Nephron (organoid): ENCODE measurements around the gene MYO18B.

ENCODE experiments used
- H3K27ac Mint-ChIP-seq, 3 experiments: 2 replicates each; pipeline ENCODE4 v1.8.0; 2020; ENCODE audit warnings: mixed read lengths in 3 of 3, mild to moderate bottlenecking in 2 of 3, moderate library complexity in 1 of 3
- H3K27me3 Mint-ChIP-seq: 2 replicates; pipeline ENCODE4 v1.8.0; 2021; ENCODE audit warnings: low read depth, mild to moderate bottlenecking, moderate library complexity, mixed read lengths
- H3K36me3 Mint-ChIP-seq: 2 replicates; pipeline ENCODE4 v1.8.0; 2020; ENCODE audit warnings: low read depth, mixed read lengths
- H3K4me1 Mint-ChIP-seq: 2 replicates; pipeline ENCODE4 v1.8.0; 2020; ENCODE audit warnings: mixed read lengths
- H3K4me3 Mint-ChIP-seq, 3 experiments: 2 replicates each; pipeline ENCODE4 v1.8.0; 2020; ENCODE audit warnings: mild to moderate bottlenecking in 3 of 3, mixed read lengths in 3 of 3, moderate library complexity in 2 of 3
- H3K9me3 Mint-ChIP-seq: 2 replicates; pipeline ENCODE4 v1.8.0; 2020; ENCODE audit warnings: mixed read lengths
- CTCF ChIP-seq, 3 experiments: fragments of 200-600 bp; sonication (generic); IDR thresholded peaks; one replicate each; pipeline ENCODE4 v1.5.0; 2021; ENCODE audit warnings: antibody characterized with exemption in 3 of 3; ENCODE audit not compliant: unreplicated experiment in 3 of 3

MYO18B gene

GRCh38 chr22:25888399-25889054 is 146.5 kb downstream of the MYO18B start:
- H3K4me1 Mint-ChIP-seq: no peaks in the 10 kb centered on the region
- peaks cover 49% of the 10 kb centered on the region for H3K27me3 Mint-ChIP-seq
- no peak overlapping the region for H3K4me3 Mint-ChIP-seq
- no peaks in the 10 kb centered on the region for H3K9me3 Mint-ChIP-seq
- no peak for TF ChIP-seq CTCF (IDR thresholded peaks at IDR 0.05; ENCODE audit: unreplicated experiment in 3 of 3)
- no peaks in the 10 kb centered on the region for H3K36me3 Mint-ChIP-seq
- no peak overlapping the region for H3K27ac Mint-ChIP-seq

DNA sequence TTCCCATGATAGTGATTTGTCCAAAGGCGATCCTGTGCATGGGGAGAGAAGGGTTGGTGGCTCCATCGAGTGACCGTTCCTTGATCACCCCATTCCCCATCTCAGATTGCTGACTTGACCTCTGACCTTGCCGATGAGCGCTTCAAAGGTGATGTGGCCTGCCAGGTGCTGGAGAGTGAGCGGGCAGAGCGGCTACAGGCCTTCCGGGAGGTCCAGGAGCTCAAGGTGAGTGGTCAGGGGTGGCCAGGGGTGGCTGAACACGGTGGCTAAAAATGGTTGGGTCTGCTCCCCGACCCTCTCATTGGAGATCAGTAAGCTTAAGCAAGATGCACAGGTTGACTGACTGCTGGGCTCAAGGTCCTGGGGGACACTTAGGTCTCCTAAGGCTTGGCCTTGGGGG is 148.7 kb downstream of the MYO18B start:
- no peak for TF ChIP-seq CTCF (IDR thresholded peaks at IDR 0.05; ENCODE audit: unreplicated experiment in 3 of 3)
- Mint-ChIP-seq H3K27me3 (peaks cover 57% of the 10 kb centered on the region), H3K4me3 (no peak overlapping the region), H3K9me3 (no peaks in the 10 kb centered on the region), H3K4me1 (no peaks in the 10 kb centered on the region), H3K27ac (no peak overlapping the region), H3K36me3 (no peaks in the 10 kb centered on the region)

- Mint-ChIP-seq H3K4me3 (no peak overlapping the region), H3K4me1 (no peaks in the 10 kb centered on the region), H3K27me3 (peaks cover 50% of the 10 kb centered on the region), H3K36me3 (no peaks in the 10 kb centered on the region), H3K9me3 (no peaks in the 10 kb centered on the region), H3K27ac (no peak overlapping the region)
- TF ChIP-seq CTCF (IDR thresholded peaks at IDR 0.05; ENCODE audit: unreplicated experiment in 3 of 3): no peak
Observed at GRCh38 chr22:25892678-25893077, 150.7 kb downstream of the MYO18B start.

DNA sequence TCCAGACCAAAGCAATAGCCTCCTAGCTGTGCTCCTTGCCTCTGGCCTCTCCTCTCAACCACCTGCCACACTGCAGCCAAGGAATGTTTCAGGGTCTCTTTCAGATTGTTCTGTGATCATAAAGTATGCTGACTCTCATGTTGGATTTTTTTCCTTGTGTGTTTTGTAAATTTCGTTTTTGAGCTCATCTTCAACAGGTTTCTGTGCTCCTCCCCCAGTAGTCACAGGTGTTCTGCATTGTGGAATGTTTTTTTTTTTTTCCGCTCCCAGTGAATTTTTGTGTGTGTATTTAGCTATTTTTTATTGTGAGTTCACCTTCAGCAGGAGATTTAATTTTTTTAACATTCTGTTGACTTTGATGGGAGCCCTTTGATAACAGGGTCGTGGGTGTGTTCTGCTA is 153.7 kb downstream of the MYO18B start:
- Mint-ChIP-seq H3K27me3 (peaks cover 30% of the 10 kb centered on the region), H3K9me3 (no peaks in the 10 kb centered on the region), H3K4me3 (no peak overlapping the region), H3K36me3 (no peaks in the 10 kb centered on the region), H3K4me1 (no peaks in the 10 kb centered on the region), H3K27ac (no peak overlapping the region)
- TF ChIP-seq CTCF (IDR thresholded peaks at IDR 0.05; ENCODE audit: unreplicated experiment in 3 of 3): no peak

DNA sequence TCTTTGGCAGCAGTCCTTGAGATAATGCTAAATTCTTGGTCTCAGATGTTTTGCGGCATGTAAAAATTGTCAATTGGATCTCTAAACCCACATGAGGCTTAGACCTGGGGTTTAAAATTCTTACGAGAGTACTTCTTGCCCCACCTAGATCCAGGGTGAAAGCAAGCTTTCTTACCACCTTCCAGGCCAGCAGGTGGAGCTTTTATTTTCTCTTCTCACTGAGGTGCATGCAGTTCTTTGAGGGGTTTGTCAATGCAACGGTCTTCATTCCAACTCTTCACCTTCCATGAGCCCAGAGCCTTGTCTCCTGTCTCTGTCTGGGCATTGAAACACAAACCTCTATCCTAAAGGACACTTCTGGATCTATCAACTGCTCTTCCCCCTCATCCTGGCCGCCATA is 154.1 kb downstream of the MYO18B start:
- H3K9me3 Mint-ChIP-seq: no peaks in the 10 kb centered on the region
- H3K4me3 Mint-ChIP-seq: no peak overlapping the region
- no peak for TF ChIP-seq CTCF (IDR thresholded peaks at IDR 0.05; ENCODE audit: unreplicated experiment in 3 of 3)
- peaks cover 30% of the 10 kb centered on the region for H3K27me3 Mint-ChIP-seq
- H3K4me1 Mint-ChIP-seq: no peaks in the 10 kb centered on the region
- H3K36me3 Mint-ChIP-seq: no peaks in the 10 kb centered on the region
- H3K27ac Mint-ChIP-seq: no peak overlapping the region

- Mint-ChIP-seq H3K4me1 (no peaks in the 10 kb centered on the region), H3K27me3 (peaks cover 26% of the 10 kb centered on the region), H3K9me3 (no peaks in the 10 kb centered on the region), H3K4me3 (no peak overlapping the region), H3K27ac (no peak overlapping the region), H3K36me3 (no peaks in the 10 kb centered on the region)
- TF ChIP-seq CTCF (IDR thresholded peaks at IDR 0.05; ENCODE audit: unreplicated experiment in 3 of 3): no peak
Observed at GRCh38 chr22:25896592-25896991, 154.6 kb downstream of the MYO18B start.
